ENCODE data around the gene BCLAF1. TPM values are rescaled to one million over a fixed set of nuclear protein-coding genes. Genes with fewer than 3 reads are reported as not detected.

The BCLAF1 gene
- total RNA-seq, 2 donors from 2014 or later, result 77.8 to 179 TPM

DNA sequence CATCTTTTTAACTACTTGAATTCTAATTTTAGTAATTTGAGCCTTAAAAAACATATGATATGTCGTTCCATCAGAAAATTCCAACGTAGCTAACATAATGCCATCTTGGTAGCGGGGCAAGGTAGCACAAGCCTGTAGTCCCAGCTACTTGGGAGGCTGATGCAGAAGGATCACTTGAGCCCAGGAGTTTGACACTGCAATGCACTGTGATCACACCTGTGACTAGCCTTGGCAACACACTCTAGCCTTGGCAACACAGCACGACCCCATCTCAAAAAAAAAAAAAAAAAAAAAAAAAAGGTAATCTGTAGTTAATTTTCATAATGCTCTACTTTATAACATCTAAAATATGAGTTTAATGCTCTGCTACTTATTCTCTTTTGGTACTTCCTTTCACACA, 6.7 kb downstream of the BCLAF1 start:
- no peak for ATAC-seq
- peaks cover 76% of the 10 kb centered on the region for H3K4me1 ChIP-seq

DNA sequence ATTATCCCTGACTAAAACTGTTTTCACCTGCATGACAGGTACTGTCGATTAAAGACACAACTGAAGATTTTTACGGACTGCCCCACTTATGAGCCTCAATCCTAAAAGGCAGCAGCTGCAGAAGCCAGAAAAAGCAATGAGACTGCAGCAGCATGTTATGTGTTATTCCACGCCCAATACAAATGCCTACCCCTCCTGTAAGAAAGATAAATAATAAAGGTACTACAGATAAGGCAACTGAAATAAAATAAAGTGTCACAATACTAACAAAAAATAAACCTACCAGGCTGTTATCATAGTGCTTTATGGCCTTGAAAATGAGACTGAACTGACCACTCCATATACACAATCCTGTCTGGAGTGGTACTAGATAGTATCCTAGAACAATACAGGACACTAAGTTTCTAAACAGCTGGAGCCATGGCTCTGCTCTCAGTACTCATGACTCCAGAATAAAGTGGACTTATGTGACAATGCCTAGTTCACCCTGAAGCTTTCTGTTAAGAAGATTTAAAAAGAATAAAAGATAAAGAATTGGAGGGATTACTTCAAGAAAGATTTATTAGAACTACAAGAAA, 9.5 kb downstream of the BCLAF1 start:
- H3K9me3 ChIP-seq, result no peaks in the 10 kb centered on the region
- H3K4me3 ChIP-seq, result no peak overlapping the region
- ATAC-seq (no peak), DNase-seq (no peak)
- peaks cover 3 to 11% of the 10 kb centered on the region in 2 donors for H3K36me3 ChIP-seq (replicated peaks in 1 of 2; ENCODE audit: insufficient read depth in 1 of 2, low read depth in 2 of 2)
- intact Hi-C loops (cut with DNase I), result no loop called here
- H3K4me1 ChIP-seq, result peaks cover 50% of the 10 kb centered on the region
- TF ChIP-seq, protein P1, sequence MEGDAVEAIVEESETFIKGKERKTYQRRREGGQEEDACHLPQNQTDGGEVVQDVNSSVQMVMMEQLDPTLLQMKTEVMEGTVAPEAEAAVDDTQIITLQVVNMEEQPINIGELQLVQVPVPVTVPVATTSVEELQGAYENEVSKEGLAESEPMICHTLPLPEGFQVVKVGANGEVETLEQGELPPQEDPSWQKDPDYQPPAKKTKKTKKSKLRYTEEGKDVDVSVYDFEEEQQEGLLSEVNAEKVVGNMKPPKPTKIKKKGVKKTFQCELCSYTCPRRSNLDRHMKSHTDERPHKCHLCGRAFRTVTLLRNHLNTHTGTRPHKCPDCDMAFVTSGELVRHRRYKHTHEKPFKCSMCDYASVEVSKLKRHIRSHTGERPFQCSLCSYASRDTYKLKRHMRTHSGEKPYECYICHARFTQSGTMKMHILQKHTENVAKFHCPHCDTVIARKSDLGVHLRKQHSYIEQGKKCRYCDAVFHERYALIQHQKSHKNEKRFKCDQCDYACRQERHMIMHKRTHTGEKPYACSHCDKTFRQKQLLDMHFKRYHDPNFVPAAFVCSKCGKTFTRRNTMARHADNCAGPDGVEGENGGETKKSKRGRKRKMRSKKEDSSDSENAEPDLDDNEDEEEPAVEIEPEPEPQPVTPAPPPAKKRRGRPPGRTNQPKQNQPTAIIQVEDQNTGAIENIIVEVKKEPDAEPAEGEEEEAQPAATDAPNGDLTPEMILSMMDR (IDR thresholded peaks at IDR 0.05), result no peak
- TF ChIP-seq POLR2A (IDR thresholded peaks at IDR 0.05), result no peak
- no peaks in the 10 kb centered on the region for H3K27me3 ChIP-seq
- WGBS, 2 donors, result 36 to 40% methylated on average over 3 of the region's 3 CpGs
- no peak overlapping the region for H3K27ac ChIP-seq

More for the DNA sequence above, 6.7 kb downstream of the BCLAF1 start:
- peaks cover 0 to 5% of the 10 kb centered on the region in 2 donors for H3K36me3 ChIP-seq (replicated peaks in 1 of 2; ENCODE audit: insufficient read depth in 1 of 2, low read depth in 2 of 2)
- H3K4me3 ChIP-seq, result no peak overlapping the region
- no peaks in the 10 kb centered on the region for H3K9me3 ChIP-seq
- TF ChIP-seq, protein P1 (IDR thresholded peaks at IDR 0.05), result no peak
- no peak for TF ChIP-seq POLR2A (IDR thresholded peaks at IDR 0.05)
- WGBS, 2 donors, result 48 to 49% methylated on average over 4 of the region's 4 CpGs
- intact Hi-C loops (cut with DNase I), result no loop called here
- H3K27me3 ChIP-seq, result no peaks in the 10 kb centered on the region
- DNase-seq, result no peak
- no peak overlapping the region for H3K27ac ChIP-seq

DNA sequence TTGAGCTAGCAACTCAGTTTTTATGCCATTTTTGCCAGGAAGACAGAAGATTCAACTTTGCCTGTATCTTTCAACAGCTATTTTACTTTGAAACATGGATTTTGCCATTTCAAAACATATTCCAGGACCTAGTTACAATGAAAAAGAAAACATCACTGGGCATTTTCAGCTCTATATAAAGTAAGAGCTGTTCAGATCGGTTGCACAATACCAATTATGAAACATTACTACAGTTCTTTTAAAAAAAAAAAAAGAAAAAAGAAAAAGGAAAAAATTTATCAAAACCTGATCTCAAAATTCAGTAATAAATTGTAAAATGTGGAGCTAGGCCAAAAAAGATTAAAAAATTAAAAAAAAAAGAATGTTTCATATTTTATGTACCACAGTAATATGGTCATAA, 15.6 kb downstream of the BCLAF1 start:
- Histone ChIP-seq H3K4me3 (no peak overlapping the region), H3K27me3 (no peaks in the 10 kb centered on the region), H3K36me3 (replicated peaks in 1 of 2; ENCODE audit: insufficient read depth in 1 of 2, low read depth in 2 of 2) (peaks cover 6 to 35% of the 10 kb centered on the region in 2 donors), H3K9me3 (no peaks in the 10 kb centered on the region), H3K27ac (no peak overlapping the region), H3K4me1 (no peaks in the 10 kb centered on the region)
- 76 to 95% methylated on average over 1 of the region's 1 CpG for WGBS, 2 donors
- ATAC-seq, result no peak
- TF ChIP-seq, protein P1 (IDR thresholded peaks at IDR 0.05), result no peak
- no peak for TF ChIP-seq POLR2A (IDR thresholded peaks at IDR 0.05)
- no peak for DNase-seq
- intact Hi-C loops (cut with DNase I), result no loop called here

DNA sequence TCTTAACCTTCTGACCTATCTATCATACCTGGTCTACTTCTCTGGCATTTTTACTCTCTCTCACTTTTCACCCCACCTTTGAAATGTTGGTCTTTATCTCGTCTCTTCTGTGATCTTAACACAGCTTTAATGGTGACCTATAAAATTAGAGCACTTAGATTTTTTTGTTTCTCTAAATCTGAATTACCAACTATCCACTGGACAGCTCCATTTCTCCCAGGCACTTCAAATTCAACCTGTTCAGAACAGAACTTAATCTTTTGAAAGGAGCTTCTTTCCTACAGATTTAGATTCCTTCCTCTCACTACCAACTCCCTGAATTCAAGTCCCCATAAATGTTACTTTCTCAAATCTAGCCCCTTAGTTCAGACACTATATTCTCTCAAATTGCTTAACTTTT, 24.5 kb downstream of the BCLAF1 start:
- no peak for TF ChIP-seq POLR2A (IDR thresholded peaks at IDR 0.05)
- TF ChIP-seq, protein P1 (IDR thresholded peaks at IDR 0.05), result no peak
- Histone ChIP-seq H3K27ac (no peak overlapping the region), H3K4me1 (no peaks in the 10 kb centered on the region), H3K27me3 (no peaks in the 10 kb centered on the region), H3K9me3 (no peaks in the 10 kb centered on the region), H3K4me3 (no peak overlapping the region), H3K36me3 (replicated peaks in 1 of 2; ENCODE audit: insufficient read depth in 1 of 2, low read depth in 2 of 2) (peaks cover 12 to 50% of the 10 kb centered on the region in 2 donors)
- no peak for ATAC-seq
- 88 to 97% methylated on average over 1 of the region's 1 CpG for WGBS, 2 donors
- no peak for DNase-seq
- intact Hi-C loops (cut with DNase I), result no loop called here

DNA sequence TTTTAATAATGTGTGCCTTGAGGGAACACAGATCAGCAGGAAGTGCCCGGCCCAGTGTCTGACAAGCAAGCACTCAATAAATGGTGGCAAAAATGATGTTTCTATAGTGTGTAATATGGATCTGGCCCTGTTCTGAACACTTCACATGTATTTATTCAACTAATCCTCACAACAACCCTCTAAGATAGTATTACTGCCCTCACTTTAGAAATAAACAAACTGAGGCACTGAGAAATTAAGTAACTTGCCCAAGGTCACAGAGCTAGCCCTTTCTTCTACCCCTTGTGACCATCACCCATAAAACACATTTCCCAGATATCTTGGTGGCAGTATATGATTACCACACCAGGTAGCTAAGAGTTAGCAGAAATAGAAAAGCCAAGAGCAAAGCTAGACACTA, 26.7 kb downstream of the BCLAF1 start:
- TF ChIP-seq, protein P1 (IDR thresholded peaks at IDR 0.05), result no peak
- no peak for TF ChIP-seq POLR2A (IDR thresholded peaks at IDR 0.05)
- intact Hi-C loops (cut with DNase I), result no loop called here
- H3K9me3 ChIP-seq, result no peaks in the 10 kb centered on the region
- H3K27ac ChIP-seq, result no peak overlapping the region
- ATAC-seq (no peak), DNase-seq (no peak)
- WGBS, 2 donors, result 73 to 76% methylated on average over 1 of the region's 1 CpG
- H3K36me3 ChIP-seq (replicated peaks in 1 of 2; ENCODE audit: insufficient read depth in 1 of 2, low read depth in 2 of 2), result peaks cover 4 to 52% of the 10 kb centered on the region in 2 donors
- H3K27me3 ChIP-seq, result no peaks in the 10 kb centered on the region
- no peak overlapping the region for H3K4me3 ChIP-seq
- H3K4me1 ChIP-seq, result no peaks in the 10 kb centered on the region

All from body of pancreas (tissue), 4 donors.